GM12878 (cell line): ENCODE data around the gene FAM78A. TPM values are rescaled to one million over a fixed set of nuclear protein-coding genes. Genes with fewer than 3 reads are reported as not detected.

Source experiments
- ATAC-seq: fragments of 200-7000 bp; cut with Tn5 transposase; 3 replicates; pipeline ENCODE4 v1.9.1; 2020; ENCODE audit warnings: mild to moderate bottlenecking, moderate library complexity
- BruUV-seq: library from RNA; stranded (reverse); fragments of 400-500 nt; replicated peaks from 2 replicates; lab custom pipeline; 2021; lab: Mats Ljungman, UMichigan
- CTCF ChIA-PET: fragments of 300-600 bp; sonication (Branson Sonifier 250); formaldehyde crosslinking; extraction: SDS; loops from one replicate; lab custom pipeline; 2021; ENCODE audit warnings: inconsistent platforms; lab: Yijun Ruan, JAX
- POLR2A ChIA-PET: fragments of 350-600 bp; formaldehyde crosslinking; extraction: SDS; loops from one replicate; lab custom pipeline; 2021; ENCODE audit warnings: inconsistent platforms; lab: Charles Lee
- RAD21 ChIA-PET: fragments of 300-600 bp; sonication (Branson Sonifier 250); formaldehyde crosslinking; loops from one replicate; lab custom pipeline; 2023; ENCODE audit warnings: antibody characterized with exemption; ENCODE audit not compliant: unreplicated experiment; lab: Charles Lee
- SMC1A ChIA-PET: fragments of 300-600 bp; sonication (Branson Sonifier 250); formaldehyde crosslinking; loops from one replicate; lab custom pipeline; 2023; ENCODE audit not compliant: unreplicated experiment, uncharacterized antibody; lab: Charles Lee
- DNase-seq: peaks from one replicate; pipeline ENCODE4 v3.0.0-alpha.2; 2011; ENCODE audit warnings: low read depth, low spot score
- FAIRE-seq: peaks from 3 replicates; lab custom pipeline; 2011; peaks lifted over from hg19 to GRCh38; lab: Jason Lieb, UNC
- H2AFZ ChIP-seq: 2 replicates; pipeline ENCODE4 v1.6.0; 2011; ENCODE audit warnings: low read depth, low read length, control low read depth; ENCODE audit not compliant: control insufficient read depth
- H3K27ac ChIP-seq: 2 replicates; pipeline ENCODE4 v1.5.1; 2011; ENCODE audit warnings: control low read depth; ENCODE audit not compliant: control insufficient read depth, insufficient read depth
- H3K27me3 ChIP-seq, 2 experiments: replicated peaks in 1 of 2; 2 replicates each; pipeline versions ENCODE4 v1.6.0 to v1.6.1; 2011; ENCODE audit warnings: low read length in 1 of 2; ENCODE audit not compliant: control insufficient read depth in 2 of 2, insufficient read depth in 2 of 2
- H3K36me3 ChIP-seq, 2 experiments: 2 replicates each; pipeline ENCODE4 v1.5.1; 2011; ENCODE audit warnings: low read length in 1 of 2; ENCODE audit not compliant: control insufficient read depth in 2 of 2, insufficient read depth in 2 of 2
- H3K4me1 ChIP-seq: 2 replicates; pipeline ENCODE4 v1.6.1; 2011; ENCODE audit warnings: mild to moderate bottlenecking, low read length, moderate library complexity, mixed read lengths; ENCODE audit not compliant: control insufficient read depth, insufficient read depth
- H3K4me2 ChIP-seq: 2 replicates; pipeline ENCODE4 v1.6.0; 2011; ENCODE audit warnings: control low read depth; ENCODE audit not compliant: control insufficient read depth, insufficient read depth
- H3K4me3 ChIP-seq: fragments of 200-600 bp; sonication (generic); 2 replicates; pipeline ENCODE4 v1.5.1; 2016
- H3K79me2 ChIP-seq: 2 replicates; pipeline ENCODE4 v1.6.0; 2011; ENCODE audit warnings: low read length; ENCODE audit not compliant: control insufficient read depth, insufficient read depth
- H3K9ac ChIP-seq: 2 replicates; pipeline ENCODE4 v1.8.0; 2011; ENCODE audit warnings: low read length, control low read depth, mixed read lengths; ENCODE audit not compliant: control insufficient read depth, insufficient read depth
- H3K9me3 ChIP-seq: replicated peaks from 3 replicates; pipeline ENCODE4 v1.5.1; 2011; ENCODE audit warnings: mild to moderate bottlenecking, low read length; ENCODE audit not compliant: control insufficient read depth, insufficient read depth
- H4K20me1 ChIP-seq: 2 replicates; pipeline ENCODE4 v1.6.0; 2011; ENCODE audit not compliant: control insufficient read depth, insufficient read depth
- CEBPB ChIP-seq, 2 experiments: fragments of 150-350 bp in 1 of 2; IDR thresholded peaks; 2 replicates each; pipeline ENCODE4 v1.6.1; 2012 to 2014; ENCODE audit warnings: low read depth in 2 of 2, low read length in 2 of 2, borderline replicate concordance in 1 of 2, inconsistent platforms in 1 of 2
- CHD1 ChIP-seq: IDR thresholded peaks from 2 replicates; pipeline ENCODE4 v1.6.1; 2012; ENCODE audit warnings: low read depth, low read length, improper control_type of control experiment
- IKZF1 ChIP-seq: fragments of 450-650 bp; conservative IDR thresholded peaks from 2 replicates; pipeline ENCODE4 v1.6.1; 2017; ENCODE audit warnings: antibody characterized with exemption, mild to moderate bottlenecking
- MEF2B ChIP-seq: fragments of 450-650 bp; IDR thresholded peaks from 2 replicates; pipeline ENCODE4 v1.6.1; 2018; ENCODE audit warnings: mild to moderate bottlenecking, moderate library complexity; ENCODE audit not compliant: partially characterized antibody, poor library complexity, severe bottlenecking
- NFXL1 ChIP-seq: fragments of 450-650 bp; IDR thresholded peaks from 2 replicates; pipeline ENCODE4 v1.6.1; 2017; ENCODE audit warnings: antibody characterized with exemption, mild to moderate bottlenecking, borderline replicate concordance
- NFYB ChIP-seq: IDR thresholded peaks from 2 replicates; pipeline ENCODE4 v1.6.1; 2011; ENCODE audit warnings: low read depth, mild to moderate bottlenecking, low read length, improper control_type of control experiment, moderate library complexity; ENCODE audit not compliant: insufficient read depth
- RBBP5 ChIP-seq: fragments of 200-600 bp; sonication (generic); conservative IDR thresholded peaks from 2 replicates; pipeline ENCODE4 v1.6.1; 2016
- RCOR1 ChIP-seq: conservative IDR thresholded peaks from 2 replicates; pipeline ENCODE4 v1.6.1; 2012; ENCODE audit warnings: low read depth, low read length, improper control_type of control experiment
- SRF ChIP-seq, 2 experiments: IDR thresholded peaks; 2 replicates each; pipeline ENCODE4 v1.6.1; 2011; ENCODE audit warnings: low read depth in 2 of 2, low read length in 2 of 2, mild to moderate bottlenecking in 1 of 2, moderate library complexity in 1 of 2
- USF2 ChIP-seq: IDR thresholded peaks from 2 replicates; pipeline ENCODE4 v1.6.1; 2011; ENCODE audit warnings: low read depth, low read length, improper control_type of control experiment, borderline replicate concordance
- ZNF274 ChIP-seq: IDR thresholded peaks from one replicate; pipeline ENCODE4 v1.8.0; 2011; ENCODE audit not compliant: insufficient read length, insufficient read depth
- WGBS: methylation state at CpG from one replicate; pipeline ENCODE4 v1.1.6; 2016; ENCODE audit warnings: low lambda C conversion rate; ENCODE audit not compliant: insufficient replicate concordance, insufficient coverage; ENCODE audit errors: missing lambda C conversion rate; 5-methylcytosine and 5-hydroxymethylcytosine counted together
- in situ Hi-C: fragments of 300-500 bp; cut with MboI; formaldehyde crosslinking; loops from 9 replicates; pipeline ENCODE4 v1.14.3; 2018; ENCODE audit warnings: mixed read lengths
- intact Hi-C: fragments of 100-400 bp; cut with micrococcal nuclease; formaldehyde crosslinking; loops from one replicate; pipeline ENCODE4 v1.14.2; 2022; ENCODE audit not compliant: unreplicated experiment
- polyA plus RNA-seq, 11 experiments: library from polyadenylated mRNA; depleted of rRNA in 4 of 11; unstranded in 6 of 11; stranded (reverse) in 5 of 11; fragments of >200 nt; fragmentation: Nextera tagmentation in 4 of 11; fragmentation: Illumina TruSeq in 1 of 11; extraction: Ambion mirVana in 4 of 11; extraction: Trizol in 1 of 11; gene quantifications; 1 replicate in 1 of 11; 2 replicates in 10 of 11; pipeline versions ENCODE4 v1.2.1 to v1.2.3, GENCODE V29; 2011 to 2016; ENCODE audit warnings: inconsistent platforms in 2 of 11, missing spikeins in 2 of 11, low read depth in 1 of 11
- total RNA-seq, 4 experiments: library from RNA; depleted of rRNA in 3 of 4; stranded (reverse); fragments of >200 nt in 3 of 4; fragmentation: Illumina TruSeq in 1 of 4; extraction: Trizol in 1 of 4; gene quantifications; 2 replicates each; pipeline versions ENCODE4 v1.2.1 to v1.2.3, GENCODE V29; 2013 to 2021
- TF ChIP-seq, protein P1 (sequence below): fragments of 450-650 bp; IDR thresholded peaks from 2 replicates; pipeline ENCODE4 v1.6.1; 2017; ENCODE audit warnings: mild to moderate bottlenecking, moderate library complexity
- TF ChIP-seq, protein P2 (sequence below): fragments of 450-650 bp; IDR thresholded peaks from 2 replicates; pipeline ENCODE4 v1.6.1; 2017; ENCODE audit warnings: mild to moderate bottlenecking, moderate library complexity

Gene FAM78A
- total and polyA plus RNA-seq, 10 of the 15 experiments (the other 5 are each of a cell fraction or from before 2014, with no cell fraction given), result 0.18 to 32.5 (median 12.2) TPM

DNA sequence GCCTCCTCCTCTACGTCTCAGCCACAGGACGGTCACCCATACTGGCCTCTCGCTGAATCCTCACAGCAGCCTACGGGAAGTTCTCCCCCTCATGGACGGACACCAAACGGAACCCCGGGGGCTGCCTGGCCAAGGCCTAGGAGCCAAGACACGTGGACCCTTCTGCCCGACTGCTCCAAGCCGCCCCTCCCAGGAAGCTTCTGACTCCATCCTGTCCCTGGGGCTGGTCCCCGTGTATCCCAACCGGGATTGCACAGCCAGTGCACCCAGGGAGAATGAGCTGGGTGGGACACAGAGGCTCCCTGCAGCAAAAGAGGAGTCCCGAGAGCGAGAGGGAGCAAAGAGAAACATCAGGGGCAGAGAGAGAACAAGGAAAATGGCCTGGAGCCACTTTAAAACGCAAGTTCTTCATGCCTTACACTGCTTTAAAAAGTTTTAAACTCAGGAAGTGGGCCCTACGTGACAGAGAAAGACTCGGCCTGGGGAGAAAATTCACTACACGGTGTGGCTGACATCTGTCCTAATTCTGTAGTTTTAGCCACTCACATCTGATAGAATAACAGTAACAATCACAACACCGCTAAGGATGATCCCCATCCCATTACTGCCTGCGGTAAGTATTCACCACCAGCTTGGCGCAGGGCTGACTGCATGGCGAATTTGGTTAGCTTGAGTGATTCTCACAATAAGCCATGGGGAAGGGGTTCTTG, 3.0 kb downstream of the FAM78A start:
- intact Hi-C loops, result loop anchor here (1.0 to 5.0 kb wide), 3 partner anchors 17 to 146 kb away; partner anchors contain the start of genes NUP214 and PRRC2B
- Histone ChIP-seq H3K36me3 (no peaks in the 10 kb centered on the region), H3K27ac (peak overlapping the region; percentile 99), H3K4me2 (peak overlapping the region; percentile 100), H3K4me3 (peak overlapping the region; percentile 99), H3K9me3 (no peaks in the 10 kb centered on the region), H4K20me1 (no peaks in the 10 kb centered on the region), H3K9ac (peak overlapping the region; percentile 97), H2AFZ (peak overlapping the region; percentile 65), H3K4me1 (peaks cover 36% of the 10 kb centered on the region), H3K79me2 (peaks cover 84% of the 10 kb centered on the region), H3K27me3 (no peaks in the 10 kb centered on the region)
- CTCF ChIA-PET, result interaction anchor here (1.1 to 9.8 kb wide), 7 partner anchors 19 to 392 kb away, joined by 3 to 151 read pairs (median 8); no protein-coding TSS in a partner anchor
- WGBS, result under 1% methylated on average over 22 of the region's 22 CpGs
- peak; percentile 56 for FAIRE-seq
- POLR2A ChIA-PET, result interaction anchor here (0.6 to 11.3 kb wide), 3 partner anchors 19 to 1078 kb away, joined by 4 to 267 read pairs (median 9); no protein-coding TSS in a partner anchor
- no TSS peak for BruUV-seq
- peak; percentile 4 for ATAC-seq
- in situ Hi-C loops, result loop anchor here (25.0 kb wide), 2 partner anchors 1436 to 1864 kb away; partner anchors contain the start of genes C9orf78 and USP20
- RAD21 ChIA-PET, result interaction anchor here (0.6 to 11.6 kb wide), 7 partner anchors 10 to 96 kb away, joined by 3 to 181 read pairs (median 5); no protein-coding TSS in a partner anchor
- no peak for DNase-seq
- SMC1A ChIA-PET, result interaction anchor here (0.6 to 7.9 kb wide), 7 partner anchors 13 to 93 kb away, joined by 3 to 154 read pairs (median 3); no protein-coding TSS in a partner anchor
- TF ChIP-seq NFYB, result no peak
- peak; percentile 46 for TF ChIP-seq IKZF1
- TF ChIP-seq, protein P1, sequence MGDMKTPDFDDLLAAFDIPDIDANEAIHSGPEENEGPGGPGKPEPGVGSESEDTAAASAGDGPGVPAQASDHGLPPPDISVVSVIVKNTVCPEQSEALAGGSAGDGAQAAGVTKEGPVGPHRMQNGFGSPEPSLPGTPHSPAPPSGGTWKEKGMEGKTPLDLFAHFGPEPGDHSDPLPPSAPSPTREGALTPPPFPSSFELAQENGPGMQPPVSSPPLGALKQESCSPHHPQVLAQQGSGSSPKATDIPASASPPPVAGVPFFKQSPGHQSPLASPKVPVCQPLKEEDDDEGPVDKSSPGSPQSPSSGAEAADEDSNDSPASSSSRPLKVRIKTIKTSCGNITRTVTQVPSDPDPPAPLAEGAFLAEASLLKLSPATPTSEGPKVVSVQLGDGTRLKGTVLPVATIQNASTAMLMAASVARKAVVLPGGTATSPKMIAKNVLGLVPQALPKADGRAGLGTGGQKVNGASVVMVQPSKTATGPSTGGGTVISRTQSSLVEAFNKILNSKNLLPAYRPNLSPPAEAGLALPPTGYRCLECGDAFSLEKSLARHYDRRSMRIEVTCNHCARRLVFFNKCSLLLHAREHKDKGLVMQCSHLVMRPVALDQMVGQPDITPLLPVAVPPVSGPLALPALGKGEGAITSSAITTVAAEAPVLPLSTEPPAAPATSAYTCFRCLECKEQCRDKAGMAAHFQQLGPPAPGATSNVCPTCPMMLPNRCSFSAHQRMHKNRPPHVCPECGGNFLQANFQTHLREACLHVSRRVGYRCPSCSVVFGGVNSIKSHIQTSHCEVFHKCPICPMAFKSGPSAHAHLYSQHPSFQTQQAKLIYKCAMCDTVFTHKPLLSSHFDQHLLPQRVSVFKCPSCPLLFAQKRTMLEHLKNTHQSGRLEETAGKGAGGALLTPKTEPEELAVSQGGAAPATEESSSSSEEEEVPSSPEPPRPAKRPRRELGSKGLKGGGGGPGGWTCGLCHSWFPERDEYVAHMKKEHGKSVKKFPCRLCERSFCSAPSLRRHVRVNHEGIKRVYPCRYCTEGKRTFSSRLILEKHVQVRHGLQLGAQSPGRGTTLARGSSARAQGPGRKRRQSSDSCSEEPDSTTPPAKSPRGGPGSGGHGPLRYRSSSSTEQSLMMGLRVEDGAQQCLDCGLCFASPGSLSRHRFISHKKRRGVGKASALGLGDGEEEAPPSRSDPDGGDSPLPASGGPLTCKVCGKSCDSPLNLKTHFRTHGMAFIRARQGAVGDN, result peak; percentile 90
- TF ChIP-seq RBBP5, result no peak
- TF ChIP-seq, protein P2, sequence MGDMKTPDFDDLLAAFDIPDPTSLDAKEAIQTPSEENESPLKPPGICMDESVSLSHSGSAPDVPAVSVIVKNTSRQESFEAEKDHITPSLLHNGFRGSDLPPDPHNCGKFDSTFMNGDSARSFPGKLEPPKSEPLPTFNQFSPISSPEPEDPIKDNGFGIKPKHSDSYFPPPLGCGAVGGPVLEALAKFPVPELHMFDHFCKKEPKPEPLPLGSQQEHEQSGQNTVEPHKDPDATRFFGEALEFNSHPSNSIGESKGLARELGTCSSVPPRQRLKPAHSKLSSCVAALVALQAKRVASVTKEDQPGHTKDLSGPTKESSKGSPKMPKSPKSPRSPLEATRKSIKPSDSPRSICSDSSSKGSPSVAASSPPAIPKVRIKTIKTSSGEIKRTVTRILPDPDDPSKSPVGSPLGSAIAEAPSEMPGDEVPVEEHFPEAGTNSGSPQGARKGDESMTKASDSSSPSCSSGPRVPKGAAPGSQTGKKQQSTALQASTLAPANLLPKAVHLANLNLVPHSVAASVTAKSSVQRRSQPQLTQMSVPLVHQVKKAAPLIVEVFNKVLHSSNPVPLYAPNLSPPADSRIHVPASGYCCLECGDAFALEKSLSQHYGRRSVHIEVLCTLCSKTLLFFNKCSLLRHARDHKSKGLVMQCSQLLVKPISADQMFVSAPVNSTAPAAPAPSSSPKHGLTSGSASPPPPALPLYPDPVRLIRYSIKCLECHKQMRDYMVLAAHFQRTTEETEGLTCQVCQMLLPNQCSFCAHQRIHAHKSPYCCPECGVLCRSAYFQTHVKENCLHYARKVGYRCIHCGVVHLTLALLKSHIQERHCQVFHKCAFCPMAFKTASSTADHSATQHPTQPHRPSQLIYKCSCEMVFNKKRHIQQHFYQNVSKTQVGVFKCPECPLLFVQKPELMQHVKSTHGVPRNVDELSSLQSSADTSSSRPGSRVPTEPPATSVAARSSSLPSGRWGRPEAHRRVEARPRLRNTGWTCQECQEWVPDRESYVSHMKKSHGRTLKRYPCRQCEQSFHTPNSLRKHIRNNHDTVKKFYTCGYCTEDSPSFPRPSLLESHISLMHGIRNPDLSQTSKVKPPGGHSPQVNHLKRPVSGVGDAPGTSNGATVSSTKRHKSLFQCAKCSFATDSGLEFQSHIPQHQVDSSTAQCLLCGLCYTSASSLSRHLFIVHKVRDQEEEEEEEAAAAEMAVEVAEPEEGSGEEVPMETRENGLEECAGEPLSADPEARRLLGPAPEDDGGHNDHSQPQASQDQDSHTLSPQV, result 0 out of 2 replicates have a peak, but pooled peaks have one; percentile 38
- no peak for TF ChIP-seq ZNF274
- no peak for TF ChIP-seq NFXL1
- no peak for TF ChIP-seq CEBPB (IDR thresholded peaks at IDR 0.05; ENCODE audit: borderline replicate concordance in 1 of 2, low read depth in 2 of 2, low read length in 2 of 2)
- no peak for TF ChIP-seq USF2
- TF ChIP-seq RCOR1, result no peak
- TF ChIP-seq MEF2B, result no peak
- TF ChIP-seq CHD1, result no peak
- no peak for TF ChIP-seq SRF (IDR thresholded peaks at IDR 0.05; ENCODE audit: low read depth in 2 of 2, low read length in 2 of 2)
